ENCODE results near the gene KCNE4. TPM values are rescaled to one million over a fixed set of nuclear protein-coding genes. Genes with fewer than 3 reads are reported as not detected.
A peak's percentile ranks its signal among the peaks of the same experiment; 100 is the strongest.
"Not testable (repeated sequence)": the region's sequence is repeated elsewhere in the genome, so short reads cannot be mapped to it uniquely, and the experiment has no call there.

The KCNE4 gene
- total and polyA plus RNA-seq, 5 donors: 2.2 to 5.0 (median 3.3) TPM

DNA sequence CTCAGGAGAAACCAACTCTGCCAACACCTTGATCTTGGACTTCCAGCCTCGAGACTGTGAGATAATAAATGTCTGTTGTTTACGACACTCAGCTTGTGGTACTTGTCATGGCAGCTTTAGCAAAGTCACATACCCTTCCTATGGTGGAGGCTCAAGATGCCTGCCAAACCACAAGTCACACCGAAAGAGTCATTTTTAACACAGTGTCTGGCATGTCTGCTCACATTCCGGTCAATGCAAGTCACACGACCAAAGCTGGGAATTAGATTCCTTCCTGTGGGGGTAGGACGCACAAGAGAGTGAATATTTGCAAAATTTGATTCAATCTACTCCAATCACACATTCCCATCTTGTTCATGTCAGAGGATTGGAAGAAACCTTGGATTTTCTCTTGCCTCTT is 24.6 kb downstream of the KCNE4 start:
- Histone ChIP-seq H3K27ac (ENCODE audit: low read length) (no peak overlapping the region), H3K9me3 (ENCODE audit: control insufficient read depth, low read length) (no peaks in the 10 kb centered on the region), H3K4me3 (ENCODE audit: low read length) (no peak overlapping the region), H3K4me1 (ENCODE audit: control insufficient read depth, insufficient read depth, low read length) (no peaks in the 10 kb centered on the region), H3K27me3 (ENCODE audit: control insufficient read depth, insufficient read depth) (no peaks in the 10 kb centered on the region)
- intact Hi-C loops (cut with DNase I): no loop called here
- WGBS: 72% methylated on average over 6 of the region's 6 CpGs
- DNase-seq: no peak
- no peak for ATAC-seq

DNA sequence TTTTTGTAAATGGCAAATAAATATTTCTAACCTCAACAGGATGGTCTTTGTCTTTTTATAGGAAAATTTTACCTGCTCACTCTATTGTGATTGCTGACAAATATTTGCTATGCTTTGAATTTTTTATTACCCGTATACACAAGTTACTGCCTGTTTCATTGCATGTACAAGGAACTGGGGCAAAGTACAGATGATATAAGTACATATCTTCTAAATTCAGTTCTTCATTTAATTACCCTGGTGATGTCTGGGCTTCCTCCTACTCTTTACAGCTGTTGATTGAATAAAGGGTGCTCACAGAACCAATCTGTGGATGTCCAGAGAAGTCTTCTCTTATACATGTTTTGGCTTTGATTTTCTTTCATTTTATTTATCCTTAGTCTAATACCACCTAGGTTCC is 26.5 kb downstream of the KCNE4 start:
- Histone ChIP-seq H3K27ac (ENCODE audit: low read length) (no peak overlapping the region), H3K4me3 (ENCODE audit: low read length) (no peak overlapping the region), H3K4me1 (ENCODE audit: control insufficient read depth, insufficient read depth, low read length) (no peaks in the 10 kb centered on the region), H3K9me3 (ENCODE audit: control insufficient read depth, low read length) (no peaks in the 10 kb centered on the region), H3K27me3 (ENCODE audit: control insufficient read depth, insufficient read depth) (no peaks in the 10 kb centered on the region)
- DNase-seq (no peak), ATAC-seq (no peak)
- 93% methylated on average over 1 of the region's 1 CpG for WGBS
- intact Hi-C loops (cut with DNase I): no loop called here

- no peak for ATAC-seq
- WGBS: 90% methylated on average over 2 of the region's 2 CpGs
- no peaks in the 10 kb centered on the region for H3K9me3 ChIP-seq (ENCODE audit: control insufficient read depth, low read length)
- no peak overlapping the region for H3K27ac ChIP-seq (ENCODE audit: low read length)
- no peak overlapping the region for H3K4me3 ChIP-seq (ENCODE audit: low read length)
- no peaks in the 10 kb centered on the region for H3K4me1 ChIP-seq (ENCODE audit: control insufficient read depth, insufficient read depth, low read length)
- DNase-seq: no peak
- intact Hi-C loops (cut with DNase I): no loop called here
- no peaks in the 10 kb centered on the region for H3K27me3 ChIP-seq (ENCODE audit: control insufficient read depth, insufficient read depth)
These were observed 27.4 kb downstream of the KCNE4 start for GRCh38 chr2:223079378-223079777.

DNA sequence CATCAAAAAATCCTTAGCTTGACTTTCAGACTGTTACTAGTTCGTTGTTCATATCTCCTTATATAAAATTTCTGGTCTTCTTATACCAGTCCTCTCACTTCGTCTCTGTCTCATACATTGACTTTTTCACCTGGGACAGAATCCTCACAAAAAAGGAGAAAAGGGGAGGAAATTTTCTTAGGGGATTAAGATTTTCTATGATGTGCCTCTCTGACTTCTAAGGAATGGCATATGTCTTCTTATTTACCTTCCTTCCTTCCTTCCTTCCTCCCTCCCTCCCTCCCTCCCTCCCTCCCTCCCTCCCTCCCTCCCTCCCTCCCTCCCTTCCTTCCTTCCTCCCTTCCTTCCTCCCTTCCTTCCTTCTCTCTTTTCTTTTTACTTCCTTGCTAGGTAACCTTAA is 27.9 kb downstream of the KCNE4 start:
- intact Hi-C loops (cut with DNase I): no loop called here
- ATAC-seq (no peak), DNase-seq (no peak)
- no peak overlapping the region for H3K4me3 ChIP-seq (ENCODE audit: low read length)
- WGBS: 84% methylated on average over 2 of the region's 2 CpGs
- H3K4me1 ChIP-seq (ENCODE audit: control insufficient read depth, insufficient read depth, low read length): no peaks in the 10 kb centered on the region
- H3K27me3 ChIP-seq (ENCODE audit: control insufficient read depth, insufficient read depth): no peaks in the 10 kb centered on the region
- H3K27ac ChIP-seq (ENCODE audit: low read length): no peak overlapping the region
- H3K9me3 ChIP-seq (ENCODE audit: control insufficient read depth, low read length): no peaks in the 10 kb centered on the region

- DNase-seq; H3K27ac ChIP-seq (ENCODE audit: low read length); H3K27me3 ChIP-seq (ENCODE audit: control insufficient read depth, insufficient read depth); H3K9me3 ChIP-seq (ENCODE audit: control insufficient read depth, low read length); H3K4me1 ChIP-seq (ENCODE audit: control insufficient read depth, insufficient read depth, low read length); ATAC-seq; H3K4me3 ChIP-seq (ENCODE audit: low read length); intact Hi-C loops (cut with DNase I): not testable (repeated sequence)
- WGBS: 76% methylated on average over 3 of the region's 3 CpGs
These were observed 28.9 kb downstream of the KCNE4 start for GRCh38 chr2:223080790-223081360.

DNA sequence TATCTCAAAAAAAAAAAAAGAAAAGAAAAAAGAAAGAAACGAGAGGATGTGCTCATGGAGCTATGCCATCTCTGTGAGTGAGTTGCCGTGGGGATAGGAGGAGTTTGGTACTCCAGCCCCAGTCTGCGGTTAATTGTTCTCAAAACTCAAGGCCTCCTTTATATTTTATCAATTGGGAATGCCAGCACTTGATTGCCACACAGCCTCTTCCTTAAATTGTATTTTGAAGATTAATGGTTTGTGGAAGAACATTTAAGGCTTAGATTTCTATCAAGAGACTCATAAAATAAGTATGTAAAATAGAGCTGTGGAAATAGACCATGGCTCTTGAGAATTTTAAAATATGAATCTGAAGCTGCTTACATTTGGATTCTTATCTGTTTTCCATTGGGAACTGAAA is 29.8 kb downstream of the KCNE4 start:
- DNase-seq: no peak
- intact Hi-C loops (cut with DNase I): no loop called here
- H3K4me1 ChIP-seq (ENCODE audit: control insufficient read depth, insufficient read depth, low read length): no peaks in the 10 kb centered on the region
- no peak overlapping the region for H3K27ac ChIP-seq (ENCODE audit: low read length)
- H3K27me3 ChIP-seq (ENCODE audit: control insufficient read depth, insufficient read depth): no peaks in the 10 kb centered on the region
- H3K9me3 ChIP-seq (ENCODE audit: control insufficient read depth, low read length): no peaks in the 10 kb centered on the region
- no peak overlapping the region for H3K4me3 ChIP-seq (ENCODE audit: low read length)
- ATAC-seq: no peak
- 55% methylated on average over 3 of the region's 3 CpGs for WGBS

GRCh38 chr2:223082706-223083105 is 30.7 kb downstream of the KCNE4 start:
- Histone ChIP-seq H3K9me3 (ENCODE audit: control insufficient read depth, low read length) (no peaks in the 10 kb centered on the region), H3K4me3 (ENCODE audit: low read length) (no peak overlapping the region), H3K27ac (ENCODE audit: low read length) (no peak overlapping the region), H3K4me1 (ENCODE audit: control insufficient read depth, insufficient read depth, low read length) (no peaks in the 10 kb centered on the region), H3K27me3 (ENCODE audit: control insufficient read depth, insufficient read depth) (no peaks in the 10 kb centered on the region)
- no peak for DNase-seq
- ATAC-seq: no peak
- 37% methylated on average over 2 of the region's 2 CpGs for WGBS
- intact Hi-C loops (cut with DNase I): no loop called here

- WGBS: 78% methylated on average over 7 of the region's 7 CpGs
- no peak overlapping the region for H3K4me3 ChIP-seq (ENCODE audit: low read length)
- no peaks in the 10 kb centered on the region for H3K4me1 ChIP-seq (ENCODE audit: control insufficient read depth, insufficient read depth, low read length)
- no peaks in the 10 kb centered on the region for H3K27me3 ChIP-seq (ENCODE audit: control insufficient read depth, insufficient read depth)
- no peak overlapping the region for H3K27ac ChIP-seq (ENCODE audit: low read length)
- DNase-seq (no peak), ATAC-seq (no peak)
- no peaks in the 10 kb centered on the region for H3K9me3 ChIP-seq (ENCODE audit: control insufficient read depth, low read length)
- intact Hi-C loops (cut with DNase I): no loop called here
These were observed 31.5 kb downstream of the KCNE4 start for GRCh38 chr2:223083402-223084070.

DNA sequence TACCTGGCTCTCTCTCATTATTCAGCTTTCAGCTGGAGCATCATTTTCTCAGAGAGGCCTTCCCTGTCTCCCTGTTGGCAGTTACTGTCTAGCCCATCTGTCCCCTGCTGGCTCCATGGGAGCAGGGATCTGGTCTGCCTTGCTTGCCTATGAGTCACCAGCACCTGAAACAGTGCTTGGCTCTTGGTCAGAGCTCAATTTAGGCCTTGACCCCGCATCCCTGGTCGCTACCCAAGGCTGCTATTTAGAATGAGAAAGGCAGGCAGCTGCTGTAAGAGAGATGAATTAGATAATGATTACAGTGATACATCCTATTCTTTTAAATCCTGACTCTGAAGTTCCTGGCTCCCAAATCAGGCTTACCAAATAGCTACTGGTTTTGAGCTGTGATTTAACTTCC is 32.9 kb downstream of the KCNE4 start:
- ATAC-seq (no peak), DNase-seq (no peak)
- intact Hi-C loops (cut with DNase I): no loop called here
- WGBS: 80% methylated on average over 2 of the region's 2 CpGs
- Histone ChIP-seq H3K27ac (ENCODE audit: low read length) (no peak overlapping the region), H3K4me3 (ENCODE audit: low read length) (no peak overlapping the region), H3K27me3 (ENCODE audit: control insufficient read depth, insufficient read depth) (no peaks in the 10 kb centered on the region), H3K9me3 (ENCODE audit: control insufficient read depth, low read length) (no peaks in the 10 kb centered on the region), H3K4me1 (ENCODE audit: control insufficient read depth, insufficient read depth, low read length) (no peaks in the 10 kb centered on the region)

DNA sequence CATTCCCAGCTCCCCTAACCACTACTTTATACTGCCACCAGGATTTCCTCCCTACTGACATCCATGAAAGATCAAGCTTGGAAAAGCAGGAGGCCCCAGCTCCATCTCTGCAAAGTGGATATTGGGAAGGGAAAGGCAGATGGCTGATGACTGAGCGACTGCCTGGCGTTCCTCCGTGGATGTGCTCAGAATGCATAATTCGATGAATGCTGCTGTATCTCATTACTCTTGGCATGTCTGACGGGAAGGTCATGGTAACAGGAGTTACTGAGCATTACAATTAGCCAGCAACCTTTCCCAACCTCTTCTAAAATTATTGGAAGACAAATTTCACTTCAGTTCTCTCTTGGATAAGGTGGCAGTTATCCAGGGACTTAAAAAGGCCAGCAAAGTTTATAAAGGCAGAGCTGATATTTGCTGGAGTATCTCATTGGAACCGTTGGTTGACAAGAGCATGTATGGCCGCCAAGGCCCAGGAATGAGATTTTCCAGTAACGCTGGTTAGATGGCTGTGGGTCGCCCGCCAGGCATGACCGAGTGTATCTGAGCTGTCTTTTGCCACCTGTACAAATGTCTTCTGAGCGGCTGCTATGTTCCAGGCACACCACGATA is 34.5 kb downstream of the KCNE4 start:
- ATAC-seq: no peak
- Histone ChIP-seq H3K4me1 (ENCODE audit: control insufficient read depth, insufficient read depth, low read length) (no peaks in the 10 kb centered on the region), H3K27ac (ENCODE audit: low read length) (no peak overlapping the region), H3K9me3 (ENCODE audit: control insufficient read depth, low read length) (no peaks in the 10 kb centered on the region), H3K4me3 (ENCODE audit: low read length) (no peak overlapping the region), H3K27me3 (ENCODE audit: control insufficient read depth, insufficient read depth) (no peaks in the 10 kb centered on the region)
- WGBS: 84% methylated on average over 13 of the region's 13 CpGs
- peak in 1 of 3 donors; percentile 15 for DNase-seq
- intact Hi-C loops (cut with DNase I): no loop called here

DNA sequence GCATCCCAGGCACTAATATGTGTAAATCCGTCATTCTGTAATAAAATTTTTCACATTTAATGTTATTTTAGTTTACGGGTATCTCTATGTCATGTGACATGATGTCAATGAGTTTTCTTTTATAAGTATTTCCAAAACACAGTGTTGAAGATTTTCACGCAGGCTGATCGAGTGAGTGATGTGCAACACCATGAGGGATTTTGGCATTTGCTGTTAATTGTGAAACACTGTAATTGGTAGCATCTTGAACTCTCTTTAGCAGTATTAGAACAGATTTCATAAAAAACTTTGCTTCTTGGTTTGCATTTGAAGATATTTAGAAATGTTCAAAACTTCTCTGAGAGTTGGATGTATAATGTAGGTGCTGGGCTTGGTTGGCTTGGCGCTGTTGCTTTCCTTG is 35.5 kb downstream of the KCNE4 start:
- Histone ChIP-seq H3K4me1 (ENCODE audit: control insufficient read depth, insufficient read depth, low read length) (no peaks in the 10 kb centered on the region), H3K27ac (ENCODE audit: low read length) (no peak overlapping the region), H3K4me3 (ENCODE audit: low read length) (no peak overlapping the region), H3K27me3 (ENCODE audit: control insufficient read depth, insufficient read depth) (no peaks in the 10 kb centered on the region), H3K9me3 (ENCODE audit: control insufficient read depth, low read length) (no peaks in the 10 kb centered on the region)
- DNase-seq (no peak), ATAC-seq (no peak)
- intact Hi-C loops (cut with DNase I): no loop called here
- 94% methylated on average over 5 of the region's 5 CpGs for WGBS
